Sciatic nerve (tissue), 2 donors: ENCODE results near the gene ACOT11. TPM values are rescaled to one million over a fixed set of nuclear protein-coding genes. Genes with fewer than 3 reads are reported as not detected.

Experiments used
- ATAC-seq: fragments of 200-7000 bp; cut with Tn5 transposase; one replicate; pipeline ENCODE4 v1.9.1; 2020; ENCODE audit warnings: mild to moderate bottlenecking, moderate library complexity
- DNase-seq: peaks from one replicate; pipeline ENCODE4 v3.0.0-alpha.2; 2020; ENCODE audit warnings: low spot score
- intact Hi-C: fragments of 100-400 bp; cut with DNase I; formaldehyde crosslinking; loops from one replicate; pipeline ENCODE4 v1.14.2; 2022
- total RNA-seq: library from RNA; stranded (reverse); fragmentation: NEBNext Ultra II Directional; extraction: Animal tissue kit (Norgen Biotek cat#: 25700); gene quantifications from one replicate; pipeline ENCODE4 v1.2.1, GENCODE V29; 2021
- donor health status: DM: no; HTN: no; CAD: no.
- donor health status: DM: no; HTN: no; CAD: no.

ACOT11 gene
- total RNA-seq, 1 donor from 2014 or later, result 11.9 TPM

GRCh38 chr1:54557671-54558355 lies 9.8 kb downstream of the ACOT11 start:
- ATAC-seq (no peak), DNase-seq (no peak)
- intact Hi-C loops, result no loop called here

DNA sequence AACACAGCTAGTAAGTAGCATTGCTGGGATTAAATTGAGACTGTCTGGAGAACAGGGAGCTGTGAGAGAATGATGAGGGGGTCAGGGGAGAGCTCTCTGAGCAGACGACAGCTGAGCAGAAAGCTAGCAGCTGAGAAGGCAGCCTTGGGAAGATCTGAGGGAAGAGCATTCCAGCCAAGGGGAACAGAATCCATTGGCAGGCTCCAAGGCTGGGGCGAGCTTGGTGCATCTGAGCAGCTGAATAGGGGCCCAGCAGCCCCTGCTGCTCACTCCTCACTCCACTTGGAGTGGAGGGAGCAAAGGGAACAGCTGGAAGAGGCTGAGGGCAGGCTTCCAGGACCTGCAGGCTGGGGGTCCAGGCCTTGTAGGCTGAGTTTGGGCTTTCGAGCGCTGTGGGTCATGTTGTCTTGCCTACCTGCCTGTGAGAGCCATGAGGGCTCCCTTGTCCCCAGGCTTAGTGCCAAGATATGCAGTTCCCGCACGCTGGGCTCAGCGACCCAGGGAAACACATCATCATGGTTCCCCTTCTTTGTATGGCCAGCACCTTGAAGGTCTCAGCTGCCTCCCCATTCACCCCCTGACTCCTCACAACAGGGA lies 10.5 kb downstream of the ACOT11 start:
- DNase-seq, result no peak
- no peak for ATAC-seq
- intact Hi-C loops, result no loop called here

DNA sequence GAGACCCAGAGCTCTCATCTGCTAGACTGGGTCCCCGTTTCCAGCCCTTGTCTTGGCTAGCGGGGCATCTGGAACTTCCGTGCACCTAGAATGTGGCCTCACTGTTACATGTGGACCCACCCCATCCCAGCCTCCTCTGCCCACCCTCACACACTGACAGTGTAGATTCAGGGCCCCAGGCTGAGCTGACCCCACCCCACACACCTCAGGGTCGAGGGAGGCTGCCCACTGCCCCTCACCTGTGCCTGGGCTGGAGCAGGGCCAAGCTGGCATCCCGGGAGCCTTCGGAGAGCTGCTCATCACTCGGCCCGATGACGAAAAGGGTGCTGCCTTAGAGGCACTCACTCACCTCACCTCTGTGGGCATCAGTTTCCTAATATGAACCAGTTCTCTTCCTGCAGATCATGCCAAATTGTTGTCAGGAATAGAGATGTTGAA lies 11.1 kb downstream of the ACOT11 start:
- ATAC-seq (peak; percentile 26), DNase-seq (no peak)
- intact Hi-C loops, result no loop called here

DNA sequence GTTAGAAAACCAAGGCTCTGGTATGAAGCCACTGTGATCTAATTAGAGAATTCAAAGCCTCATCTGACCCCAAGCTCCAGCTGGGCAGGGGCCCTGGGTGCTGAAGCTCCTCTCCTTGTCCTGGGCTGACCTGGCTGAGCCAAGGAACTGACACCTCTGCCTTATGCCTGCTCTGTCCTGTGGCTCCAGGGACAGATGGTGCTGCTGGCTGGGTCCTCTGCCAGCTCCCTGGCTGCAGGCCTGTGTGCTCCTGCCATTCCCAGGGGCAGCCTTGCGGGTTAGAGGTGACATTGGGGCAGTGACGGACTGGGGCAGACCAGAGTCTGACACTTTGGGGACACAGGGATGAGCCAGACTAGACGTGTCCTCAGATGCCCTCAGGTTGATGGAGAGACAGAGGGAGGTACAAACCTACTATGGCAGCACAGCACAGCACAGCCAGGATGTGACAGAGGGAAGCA lies 11.8 kb downstream of the ACOT11 start:
- intact Hi-C loops, result no loop called here
- DNase-seq, result no peak
- peak; percentile 17 for ATAC-seq

- intact Hi-C loops, result no loop called here
- no peak for DNase-seq
- no peak for ATAC-seq
Measured at GRCh38 chr1:54564312-54565112, 16.5 kb downstream of the ACOT11 start.

- ATAC-seq (no peak), DNase-seq (no peak)
- intact Hi-C loops, result no loop called here
Measured at GRCh38 chr1:54565113-54565501, 17.1 kb downstream of the ACOT11 start.

DNA sequence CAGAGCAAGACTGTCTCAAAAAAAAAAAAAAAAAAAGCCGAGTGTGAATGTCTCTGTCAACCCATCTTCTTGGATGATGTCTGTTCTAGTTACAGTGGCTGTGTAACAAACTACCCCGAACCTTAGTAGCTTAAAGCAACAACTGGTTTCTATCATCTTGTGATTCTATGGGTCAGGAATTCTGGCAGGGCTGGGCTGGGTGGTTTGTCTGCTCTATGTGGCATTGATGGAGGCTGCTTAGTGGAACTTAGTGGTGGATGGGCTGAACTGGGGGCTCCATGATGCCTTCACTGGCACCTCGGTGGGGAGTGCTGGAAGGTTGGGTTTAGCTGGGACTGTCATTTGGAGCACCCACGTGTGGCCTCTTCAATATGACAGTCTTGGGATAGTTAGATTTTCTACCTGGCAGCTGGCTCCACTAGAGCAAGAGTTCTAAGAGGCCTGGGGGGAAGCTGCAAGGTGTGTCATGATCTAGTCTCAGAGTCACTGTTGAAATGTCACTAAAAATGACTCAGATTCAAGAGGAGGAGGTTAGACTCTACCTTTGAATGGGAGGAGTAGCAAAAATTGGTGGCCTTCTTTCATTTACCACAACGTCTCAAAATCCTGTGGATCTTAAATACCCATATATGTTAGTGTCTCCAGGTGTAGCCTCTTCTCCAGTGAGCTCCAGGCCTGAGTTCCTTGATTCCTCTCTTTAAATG lies 18.6 kb downstream of the ACOT11 start:
- intact Hi-C loops, result no loop called here
- DNase-seq (no peak), ATAC-seq (no peak)

DNA sequence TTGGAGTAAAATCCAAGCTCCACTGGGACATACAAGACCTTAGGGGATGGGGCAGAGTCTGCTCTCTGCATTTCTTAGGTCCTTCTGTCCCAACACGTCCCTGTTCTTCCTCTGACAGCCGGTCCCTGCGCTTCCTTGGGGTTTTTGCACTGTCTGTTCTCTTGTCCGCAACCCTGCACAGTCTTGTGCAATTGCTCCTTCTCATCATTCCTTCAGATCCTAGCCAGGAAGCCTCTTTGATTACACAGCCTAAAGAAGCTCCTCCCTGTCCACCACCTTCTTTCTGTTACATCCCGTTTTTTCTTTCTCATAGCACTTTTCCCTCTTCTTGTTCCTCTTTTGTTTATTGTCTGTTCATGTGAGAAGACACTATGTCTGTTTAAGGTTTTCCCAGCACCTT lies 19.9 kb downstream of the ACOT11 start:
- ATAC-seq, result peak; percentile 65

DNA sequence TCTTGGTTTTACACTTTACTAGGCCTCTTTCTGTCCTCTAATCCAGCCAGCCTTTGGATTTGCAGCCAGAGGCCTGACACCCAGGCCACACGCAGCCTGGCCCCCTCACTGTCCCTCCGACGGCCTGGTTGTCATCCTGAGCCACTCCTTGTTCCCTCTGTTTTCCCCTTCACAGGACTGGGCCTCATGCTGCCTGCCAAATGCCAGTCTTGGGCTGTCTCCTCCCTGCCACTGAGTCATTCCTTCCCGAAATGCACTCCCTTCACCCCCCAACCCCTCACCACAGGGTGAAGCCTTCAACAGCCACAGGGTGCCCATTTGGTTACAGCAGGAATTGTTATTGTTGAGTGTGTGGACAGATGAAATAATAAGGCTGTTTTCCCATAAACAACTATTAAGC lies 21.3 kb downstream of the ACOT11 start:
- ATAC-seq (no peak), DNase-seq (no peak)
- intact Hi-C loops, result no loop called here

More for the DNA sequence above, 19.9 kb downstream of the ACOT11 start:
- intact Hi-C loops, result no loop called here
- no peak for DNase-seq

- DNase-seq (no peak), ATAC-seq (no peak)
- intact Hi-C loops, result no loop called here
Measured at GRCh38 chr1:54570161-54570560, 22.1 kb downstream of the ACOT11 start.

- DNase-seq, result no peak
- intact Hi-C loops, result no loop called here
- ATAC-seq, result peak; percentile 27
Measured at GRCh38 chr1:54571326-54571725, 23.3 kb downstream of the ACOT11 start.

- DNase-seq, result no peak
- ATAC-seq, result peak; percentile 43
- intact Hi-C loops, result no loop called here
Measured at GRCh38 chr1:54571803-54572541, 23.9 kb downstream of the ACOT11 start.

GRCh38 chr1:54572542-54572850 lies 24.5 kb downstream of the ACOT11 start:
- DNase-seq, result no peak
- intact Hi-C loops, result no loop called here
- ATAC-seq, result no peak

GRCh38 chr1:54574158-54574778 lies 26.2 kb downstream of the ACOT11 start:
- no peak for DNase-seq
- no peak for ATAC-seq
- intact Hi-C loops, result no loop called here

- DNase-seq, result no peak
- ATAC-seq, result no peak
- intact Hi-C loops, result loop anchor here (1.0 kb wide), 1 partner anchor 65 kb away; no protein-coding TSS in a partner anchor
Measured at GRCh38 chr1:54575161-54575560, 27.1 kb downstream of the ACOT11 start.

DNA sequence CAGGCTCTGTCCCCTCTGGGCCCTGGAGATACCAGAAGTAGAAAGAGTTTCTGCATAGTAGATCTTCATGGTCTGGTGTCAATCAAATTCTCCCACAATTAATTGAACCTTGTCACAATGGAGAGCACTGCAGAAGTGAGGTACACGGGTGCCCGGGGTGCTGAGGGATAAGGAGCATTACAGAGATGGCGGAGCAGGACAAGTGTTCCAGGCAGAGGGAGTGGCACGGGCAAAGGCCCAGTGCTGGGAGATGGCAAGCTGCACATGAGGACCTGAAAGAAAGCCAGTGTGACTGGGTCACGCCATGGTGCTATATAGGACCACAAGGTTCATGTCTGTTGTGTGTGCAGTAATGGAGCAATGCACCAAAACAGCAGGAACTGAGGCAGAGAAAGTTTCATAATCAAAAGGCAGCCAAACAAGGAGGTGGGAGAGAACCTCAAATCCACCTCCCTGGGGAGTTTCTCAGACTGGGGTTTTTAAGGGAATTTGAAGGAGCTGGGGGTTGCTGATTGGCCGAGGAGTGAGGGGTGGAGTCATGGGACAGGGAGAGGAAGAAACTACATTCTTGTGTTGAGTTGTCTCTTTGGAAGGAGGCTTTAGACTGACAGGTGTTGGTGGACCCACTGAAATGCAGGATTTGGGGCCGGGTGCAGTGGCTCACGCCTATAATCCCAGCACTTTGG lies 27.7 kb downstream of the ACOT11 start:
- ATAC-seq (no peak), DNase-seq (no peak)
- intact Hi-C loops, result loop anchor here (1.0 kb wide), 1 partner anchor 65 kb away; no protein-coding TSS in a partner anchor

GRCh38 chr1:54577612-54578011 lies 29.6 kb downstream of the ACOT11 start:
- intact Hi-C loops, result loop anchor here (1.0 kb wide), 1 partner anchor 42 kb away; no protein-coding TSS in a partner anchor
- ATAC-seq (no peak), DNase-seq (peak; percentile 87)

DNA sequence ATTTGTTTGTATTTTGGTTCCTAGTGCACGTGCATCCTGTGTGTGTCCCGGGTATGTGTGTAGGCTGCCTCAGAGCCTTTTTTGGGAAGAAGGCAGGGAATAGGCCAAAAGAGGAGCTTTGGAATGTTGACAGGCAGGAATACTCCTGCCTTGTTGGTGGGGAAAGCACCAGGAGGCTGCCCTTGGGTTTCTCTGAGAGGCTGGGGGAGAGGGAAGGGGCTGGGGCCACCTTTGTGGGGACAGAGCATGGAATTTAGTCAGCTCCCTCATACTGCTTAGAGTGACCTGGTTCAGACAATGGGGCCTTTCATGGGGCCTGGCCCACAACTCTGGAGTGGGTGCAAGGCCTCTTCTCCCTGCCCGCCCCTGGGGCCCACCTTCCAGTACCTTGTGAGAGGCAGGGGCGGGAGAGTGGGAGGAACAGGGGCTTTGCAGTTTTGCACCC lies 31.3 kb downstream of the ACOT11 start:
- intact Hi-C loops, result no loop called here
- DNase-seq (no peak), ATAC-seq (no peak)
